ENCODE results near the gene OR52H1.

The OR52H1 gene

GRCh38 chr11:5521540-5521939 is 26.8 kb downstream of the OR52H1 start:
- H3K14ac ChIP-seq (ENCODE audit: low read length in 2 of 2), result no peak overlapping the region
- H3K4ac ChIP-seq (ENCODE audit: low read depth in 1 of 2, low read length in 2 of 2), result no peak overlapping the region
- H2BK5ac ChIP-seq (ENCODE audit: low read depth, low read length, poor library complexity, severe bottlenecking), result no peak overlapping the region
- H2BK120ac ChIP-seq (ENCODE audit: low read depth, low read length), result no peak overlapping the region
- no peak for DNase-seq
- no peak overlapping the region for H3K4me2 ChIP-seq (ENCODE audit: low read length, poor library complexity, severe bottlenecking)
- no peaks in the 10 kb centered on the region for H3K4me1 ChIP-seq (ENCODE audit: control insufficient read depth, insufficient read depth, low read depth, low read length)
- no peaks in the 10 kb centered on the region for H3K79me1 ChIP-seq (replicated peaks; ENCODE audit: low read length, poor library complexity, severe bottlenecking)
- no peak overlapping the region for H4K91ac ChIP-seq (ENCODE audit: low read length)
- no peak overlapping the region for H2AFZ ChIP-seq (ENCODE audit: low read depth, low read length)
- H3K18ac ChIP-seq (ENCODE audit: low read depth in 1 of 2, low read length in 2 of 2), result no peak overlapping the region
- WGBS, result 90% methylated on average over 4 of the region's 4 CpGs
- no peaks in the 10 kb centered on the region for H3K36me3 ChIP-seq (ENCODE audit: control insufficient read depth in 1 of 2, insufficient read depth in 2 of 2, low read depth in 1 of 2, low read length in 2 of 2)
- H4K8ac ChIP-seq (ENCODE audit: low read length), result no peak overlapping the region
- H3K9me3 ChIP-seq (ENCODE audit: control insufficient read depth, low read length), result no peaks in the 10 kb centered on the region
- H2BK15ac ChIP-seq (ENCODE audit: low read depth, poor library complexity, severe bottlenecking), result no peak overlapping the region
- no peak overlapping the region for H3K27ac ChIP-seq (ENCODE audit: low read length, poor library complexity, severe bottlenecking)
- H2AK5ac ChIP-seq (ENCODE audit: low read length, severe bottlenecking), result no peak overlapping the region
- H2BK12ac ChIP-seq (ENCODE audit: low read length in 2 of 2), result no peak overlapping the region
- H3K4me3 ChIP-seq (ENCODE audit: insufficient read depth in 1 of 2, low read depth in 1 of 2, low read length in 2 of 2), result no peak overlapping the region
- H3K23ac ChIP-seq (ENCODE audit: low read length in 2 of 2), result no peak overlapping the region
- no peak overlapping the region for H3K9ac ChIP-seq (ENCODE audit: low read length)
- peaks cover 0 to 16% of the 10 kb centered on the region in 2 experiments for H3K27me3 ChIP-seq (ENCODE audit: control insufficient read depth in 1 of 2, insufficient read depth in 1 of 2, low read length in 2 of 2)

DNA sequence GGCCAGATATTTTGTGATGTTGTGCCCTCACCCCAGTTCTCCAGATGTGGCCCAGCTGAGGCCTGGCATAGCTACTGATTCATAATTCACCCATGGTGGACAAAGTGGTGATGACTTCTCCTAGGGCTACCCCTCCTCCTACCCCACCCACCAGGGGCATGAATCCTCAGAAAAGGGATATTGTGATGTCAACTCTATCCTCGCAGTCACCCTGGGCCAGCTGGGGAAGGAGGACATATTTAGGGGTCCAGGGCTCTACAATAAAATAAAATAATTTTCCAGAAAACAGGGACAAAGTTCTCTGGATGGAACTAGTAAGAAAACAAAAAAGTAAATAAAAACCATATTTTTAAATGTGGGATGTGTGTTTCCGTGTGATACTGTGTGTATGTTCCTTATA is 31.7 kb downstream of the OR52H1 start, which contains the start of gene UBQLNL:
TSS of gene UBQLNL (minus strand) at position 101 of the 400 bp plus-strand sequence. CDS start 258 bp downstream, outside the sequence.
- Histone ChIP-seq H2BK120ac (ENCODE audit: low read depth, low read length) (no peak within 1 kb of the TSS), H3K4ac (ENCODE audit: low read depth in 1 of 2, low read length in 2 of 2) (no peak within 1 kb of the TSS), H3K36me3 (ENCODE audit: control insufficient read depth in 1 of 2, insufficient read depth in 2 of 2, low read depth in 1 of 2, low read length in 2 of 2) (no peaks in the 10 kb centered on the region), H4K8ac (ENCODE audit: low read length) (no peak within 1 kb of the TSS), H3K4me1 (ENCODE audit: control insufficient read depth, insufficient read depth, low read depth, low read length) (no peaks in the 10 kb centered on the region), H3K18ac (ENCODE audit: low read depth in 1 of 2, low read length in 2 of 2) (no peak within 1 kb of the TSS), H2AFZ (ENCODE audit: low read depth, low read length) (no peak within 1 kb of the TSS), H2BK5ac (ENCODE audit: low read depth, low read length, poor library complexity, severe bottlenecking) (no peak within 1 kb of the TSS), H3K9me3 (ENCODE audit: control insufficient read depth, low read length) (no peaks in the 10 kb centered on the region), H3K9ac (ENCODE audit: low read length) (no peak within 1 kb of the TSS), H3K27ac (ENCODE audit: low read length, poor library complexity, severe bottlenecking) (no peak within 1 kb of the TSS), H2BK12ac (ENCODE audit: low read length in 2 of 2) (no peak within 1 kb of the TSS), H4K91ac (ENCODE audit: low read length) (no peak within 1 kb of the TSS), H3K14ac (ENCODE audit: low read length in 2 of 2) (no peak within 1 kb of the TSS), H3K4me3 (ENCODE audit: insufficient read depth in 1 of 2, low read depth in 1 of 2, low read length in 2 of 2) (no peak within 1 kb of the TSS), H3K23ac (ENCODE audit: low read length in 2 of 2) (no peak within 1 kb of the TSS), H2AK5ac (ENCODE audit: low read length, severe bottlenecking) (no peak within 1 kb of the TSS), H2BK15ac (ENCODE audit: low read depth, poor library complexity, severe bottlenecking) (no peak within 1 kb of the TSS), H3K79me1 (replicated peaks; ENCODE audit: low read length, poor library complexity, severe bottlenecking) (no peaks in the 10 kb centered on the region), H3K4me2 (ENCODE audit: low read length, poor library complexity, severe bottlenecking) (no peak within 1 kb of the TSS), H3K27me3 (ENCODE audit: control insufficient read depth in 1 of 2, insufficient read depth in 1 of 2, low read length in 2 of 2) (peaks cover 0 to 5% of the 10 kb centered on the region in 2 experiments)
- DNase-seq, result no peak
- WGBS, result 67% methylated on average over 1 of the region's 2 CpGs

DNA sequence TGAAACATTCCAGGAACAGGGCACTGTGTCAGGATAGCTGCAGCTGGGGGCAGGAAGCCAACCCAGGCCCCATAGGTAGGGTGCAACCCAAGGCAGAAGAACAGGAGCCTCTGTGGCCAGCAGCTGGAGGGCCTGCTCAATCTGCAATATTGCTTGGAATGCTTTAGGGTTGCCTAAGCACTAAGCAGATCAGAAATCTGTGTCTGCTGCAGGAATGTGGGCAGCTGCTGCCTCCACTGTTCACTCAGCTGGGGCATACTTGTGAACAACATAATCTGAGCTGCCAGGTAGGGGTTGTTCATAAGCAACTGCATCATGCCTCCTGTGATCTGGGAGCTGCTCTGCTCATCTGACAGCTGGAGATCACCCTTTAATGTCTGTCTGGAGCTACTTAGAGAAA is 33.5 kb downstream of the OR52H1 start:
- Histone ChIP-seq H3K9ac (ENCODE audit: low read length) (no peak overlapping the region), H3K4ac (ENCODE audit: low read depth in 1 of 2, low read length in 2 of 2) (no peak overlapping the region), H3K4me3 (ENCODE audit: insufficient read depth in 1 of 2, low read depth in 1 of 2, low read length in 2 of 2) (no peak overlapping the region), H3K18ac (ENCODE audit: low read depth in 1 of 2, low read length in 2 of 2) (no peak overlapping the region), H3K27ac (ENCODE audit: low read length, poor library complexity, severe bottlenecking) (no peak overlapping the region), H3K14ac (ENCODE audit: low read length in 2 of 2) (no peak overlapping the region), H2BK5ac (ENCODE audit: low read depth, low read length, poor library complexity, severe bottlenecking) (no peak overlapping the region), H2BK12ac (ENCODE audit: low read length in 2 of 2) (no peak overlapping the region), H3K4me2 (ENCODE audit: low read length, poor library complexity, severe bottlenecking) (no peak overlapping the region), H3K4me1 (ENCODE audit: control insufficient read depth, insufficient read depth, low read depth, low read length) (no peaks in the 10 kb centered on the region), H2BK15ac (ENCODE audit: low read depth, poor library complexity, severe bottlenecking) (no peak overlapping the region), H3K23ac (ENCODE audit: low read length in 2 of 2) (no peak overlapping the region), H4K91ac (ENCODE audit: low read length) (no peak overlapping the region), H3K27me3 (ENCODE audit: control insufficient read depth in 1 of 2, insufficient read depth in 1 of 2, low read length in 2 of 2) (peaks cover 0 to 5% of the 10 kb centered on the region in 2 experiments), H2AK5ac (ENCODE audit: low read length, severe bottlenecking) (no peak overlapping the region), H3K9me3 (ENCODE audit: control insufficient read depth, low read length) (no peaks in the 10 kb centered on the region), H4K8ac (ENCODE audit: low read length) (no peak overlapping the region), H3K79me1 (replicated peaks; ENCODE audit: low read length, poor library complexity, severe bottlenecking) (no peaks in the 10 kb centered on the region), H2BK120ac (ENCODE audit: low read depth, low read length) (no peak overlapping the region), H3K36me3 (ENCODE audit: control insufficient read depth in 1 of 2, insufficient read depth in 2 of 2, low read depth in 1 of 2, low read length in 2 of 2) (no peaks in the 10 kb centered on the region), H2AFZ (ENCODE audit: low read depth, low read length) (no peak overlapping the region)
- DNase-seq, result no peak

- Histone ChIP-seq H3K4ac (ENCODE audit: low read depth in 1 of 2, low read length in 2 of 2) (no peak within 1 kb of the TSS), H3K36me3 (ENCODE audit: control insufficient read depth in 1 of 2, insufficient read depth in 2 of 2, low read depth in 1 of 2, low read length in 2 of 2) (no peaks in the 10 kb centered on the region), H3K23ac (ENCODE audit: low read length in 2 of 2) (no peak within 1 kb of the TSS), H3K79me1 (replicated peaks; ENCODE audit: low read length, poor library complexity, severe bottlenecking) (no peaks in the 10 kb centered on the region), H4K8ac (ENCODE audit: low read length) (no peak within 1 kb of the TSS), H2BK5ac (ENCODE audit: low read depth, low read length, poor library complexity, severe bottlenecking) (no peak within 1 kb of the TSS), H3K9me3 (ENCODE audit: control insufficient read depth, low read length) (no peaks in the 10 kb centered on the region), H3K27ac (ENCODE audit: low read length, poor library complexity, severe bottlenecking) (no peak within 1 kb of the TSS), H4K91ac (ENCODE audit: low read length) (no peak within 1 kb of the TSS), H3K14ac (ENCODE audit: low read length in 2 of 2) (no peak within 1 kb of the TSS), H3K4me1 (ENCODE audit: control insufficient read depth, insufficient read depth, low read depth, low read length) (no peaks in the 10 kb centered on the region), H3K18ac (ENCODE audit: low read depth in 1 of 2, low read length in 2 of 2) (no peak within 1 kb of the TSS), H2AFZ (ENCODE audit: low read depth, low read length) (no peak within 1 kb of the TSS), H2AK5ac (ENCODE audit: low read length, severe bottlenecking) (no peak within 1 kb of the TSS), H3K9ac (ENCODE audit: low read length) (no peak within 1 kb of the TSS), H3K27me3 (ENCODE audit: control insufficient read depth in 1 of 2, insufficient read depth in 1 of 2, low read length in 2 of 2) (peaks cover 2% of the 10 kb centered on the region in 2 experiments), H3K4me3 (ENCODE audit: insufficient read depth in 1 of 2, low read depth in 1 of 2, low read length in 2 of 2) (no peak within 1 kb of the TSS), H2BK120ac (ENCODE audit: low read depth, low read length) (no peak within 1 kb of the TSS), H2BK15ac (ENCODE audit: low read depth, poor library complexity, severe bottlenecking) (no peak within 1 kb of the TSS), H2BK12ac (ENCODE audit: low read length in 2 of 2) (no peak within 1 kb of the TSS), H3K4me2 (ENCODE audit: low read length, poor library complexity, severe bottlenecking) (no peak within 1 kb of the TSS)
- WGBS, result 75% methylated on average over 3 of the region's 4 CpGs
- no peak for DNase-seq
Measured at GRCh38 chr11:5509803-5510202, 38.5 kb downstream of the OR52H1 start, which contains the start of gene UBQLN3. Gene UBQLN3, minus strand, starts transcription at chr11:5509957. Its CDS starts 399 bp downstream, at chr11:5509558.
